Brain microvascular endothelial cell (primary cell): Measurements from ENCODE around the gene ACKR4.
"Not testable (repeated sequence)": the region's sequence is repeated elsewhere in the genome, so short reads cannot be mapped to it uniquely, and the experiment has no call there.

Experiments used
- DNase-seq: peaks from one replicate; pipeline ENCODE4 v3.0.0-alpha.2; 2020
- H3K27ac ChIP-seq: fragments of 250-450 bp; sonication (Bioruptor Pico); 2 replicates; pipeline ENCODE4 v1.5.1; 2020; ENCODE audit warnings: mild to moderate bottlenecking, moderate library complexity
- H3K27me3 ChIP-seq: fragments of 250-450 bp; sonication (Bioruptor Pico); replicated peaks from 2 replicates; pipeline ENCODE4 v1.5.1; 2020; ENCODE audit warnings: mild to moderate bottlenecking
- H3K36me3 ChIP-seq: fragments of 250-450 bp; sonication (Bioruptor Pico); replicated peaks from 2 replicates; pipeline ENCODE4 v1.5.1; 2020; ENCODE audit warnings: mild to moderate bottlenecking
- H3K4me3 ChIP-seq: 2 replicates; pipeline ENCODE4 v1.5.1; 2011; ENCODE audit warnings: low read depth, mild to moderate bottlenecking, control low read depth, low read length, moderate library complexity
- in situ Hi-C: cut with HindIII; loops from 2 replicates; pipeline ENCODE4 v1.10.0; 2017; ENCODE audit warnings: low sequenced_read_pairs, low pct_ligation_motif_present
- TF ChIP-seq, protein P1 (sequence below): IDR thresholded peaks from 2 replicates; pipeline ENCODE4 v1.5.1; 2011; ENCODE audit warnings: low read depth, mild to moderate bottlenecking, moderate library complexity, low read length, control low read depth, inconsistent platforms; ENCODE audit errors: missing control alignments

The ACKR4 gene

DNA sequence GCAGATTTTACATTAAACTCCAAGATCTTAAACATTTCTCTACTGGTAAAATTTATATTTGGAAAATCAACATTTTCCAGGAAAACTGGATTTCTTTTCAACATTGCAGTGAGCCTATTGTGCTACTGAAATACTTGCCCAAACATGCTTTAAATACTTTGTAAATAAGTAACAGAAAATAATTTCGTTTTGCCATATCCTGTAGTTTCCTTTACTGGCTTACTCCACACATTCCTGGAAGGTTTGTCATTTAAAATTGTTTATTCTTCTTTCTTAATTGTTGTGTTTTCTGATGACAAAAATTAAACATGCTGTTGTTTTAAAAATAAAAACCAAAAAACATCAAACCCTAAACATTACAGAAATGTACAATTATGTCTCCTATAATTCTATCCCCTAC lies 40.5 kb downstream of the ACKR4 start:
- TF ChIP-seq, protein P1, sequence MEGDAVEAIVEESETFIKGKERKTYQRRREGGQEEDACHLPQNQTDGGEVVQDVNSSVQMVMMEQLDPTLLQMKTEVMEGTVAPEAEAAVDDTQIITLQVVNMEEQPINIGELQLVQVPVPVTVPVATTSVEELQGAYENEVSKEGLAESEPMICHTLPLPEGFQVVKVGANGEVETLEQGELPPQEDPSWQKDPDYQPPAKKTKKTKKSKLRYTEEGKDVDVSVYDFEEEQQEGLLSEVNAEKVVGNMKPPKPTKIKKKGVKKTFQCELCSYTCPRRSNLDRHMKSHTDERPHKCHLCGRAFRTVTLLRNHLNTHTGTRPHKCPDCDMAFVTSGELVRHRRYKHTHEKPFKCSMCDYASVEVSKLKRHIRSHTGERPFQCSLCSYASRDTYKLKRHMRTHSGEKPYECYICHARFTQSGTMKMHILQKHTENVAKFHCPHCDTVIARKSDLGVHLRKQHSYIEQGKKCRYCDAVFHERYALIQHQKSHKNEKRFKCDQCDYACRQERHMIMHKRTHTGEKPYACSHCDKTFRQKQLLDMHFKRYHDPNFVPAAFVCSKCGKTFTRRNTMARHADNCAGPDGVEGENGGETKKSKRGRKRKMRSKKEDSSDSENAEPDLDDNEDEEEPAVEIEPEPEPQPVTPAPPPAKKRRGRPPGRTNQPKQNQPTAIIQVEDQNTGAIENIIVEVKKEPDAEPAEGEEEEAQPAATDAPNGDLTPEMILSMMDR: no peak
- H3K4me3 ChIP-seq: no peak overlapping the region
- no peaks in the 10 kb centered on the region for H3K36me3 ChIP-seq
- DNase-seq: no peak
- no peak overlapping the region for H3K27ac ChIP-seq
- in situ Hi-C loops: loop anchor here (25.0 kb wide), 1 partner anchor 100 kb away; no protein-coding TSS in a partner anchor
- no peaks in the 10 kb centered on the region for H3K27me3 ChIP-seq

DNA sequence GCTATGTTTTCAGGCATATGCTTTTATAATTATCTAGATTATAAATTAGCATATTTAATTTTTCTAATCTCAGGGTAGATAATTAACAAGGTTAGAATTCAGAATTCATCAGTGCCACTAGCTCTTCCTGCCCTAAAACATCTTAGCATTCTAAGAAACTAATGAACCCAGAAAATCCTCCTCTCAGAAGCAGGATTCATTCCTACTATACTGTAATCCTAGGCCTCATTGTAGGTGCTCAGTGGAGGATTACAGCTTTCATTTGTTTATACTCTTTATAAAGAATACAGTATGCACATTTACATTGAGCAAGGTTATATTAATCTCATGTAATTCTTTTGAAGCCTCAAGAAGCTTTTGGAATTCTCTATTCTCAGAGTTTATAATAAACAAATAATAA lies 41.6 kb downstream of the ACKR4 start:
- H3K4me3 ChIP-seq: no peak overlapping the region
- TF ChIP-seq, protein P1: no peak
- DNase-seq: no peak
- no peaks in the 10 kb centered on the region for H3K27me3 ChIP-seq
- no peak overlapping the region for H3K27ac ChIP-seq
- in situ Hi-C loops: loop anchor here (25.0 kb wide), 1 partner anchor 101 kb away; no protein-coding TSS in a partner anchor
- H3K36me3 ChIP-seq: no peaks in the 10 kb centered on the region

- not testable (repeated sequence) for H3K27me3 ChIP-seq, H3K4me3 ChIP-seq, H3K36me3 ChIP-seq, H3K27ac ChIP-seq, DNase-seq
- in situ Hi-C loops: loop anchor here (25.0 kb wide), 1 partner anchor 104 kb away; no protein-coding TSS in a partner anchor
These were observed 44.4 kb downstream of the ACKR4 start for GRCh38 chr3:132641427-132641826.

GRCh38 chr3:132641837-132642538 lies 44.9 kb downstream of the ACKR4 start:
- no peaks in the 10 kb centered on the region for H3K36me3 ChIP-seq
- H3K27ac ChIP-seq: no peak overlapping the region
- TF ChIP-seq, protein P1: peak; percentile 50
- no peaks in the 10 kb centered on the region for H3K27me3 ChIP-seq
- in situ Hi-C loops: loop anchor here (25.0 kb wide), 1 partner anchor 105 kb away; no protein-coding TSS in a partner anchor
- no peak for DNase-seq
- H3K4me3 ChIP-seq: no peak overlapping the region

DNA sequence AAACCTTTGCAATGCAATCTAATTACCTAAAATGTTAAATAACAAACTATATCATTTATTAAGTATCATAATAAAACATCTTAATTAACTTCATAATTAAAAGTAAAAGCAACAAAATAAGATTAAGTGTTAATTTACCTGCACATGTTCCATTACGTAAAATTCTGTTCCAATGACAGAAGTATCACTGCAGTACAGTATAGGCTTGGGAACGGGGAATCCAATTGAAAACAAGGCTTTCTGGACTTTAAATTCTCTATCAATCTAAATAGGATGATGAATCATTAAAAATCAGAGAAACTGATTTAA lies 45.4 kb downstream of the ACKR4 start:
- in situ Hi-C loops: loop anchor here (25.0 kb wide), 1 partner anchor 105 kb away; no protein-coding TSS in a partner anchor
- no peak for DNase-seq
- Histone ChIP-seq H3K4me3 (no peak overlapping the region), H3K36me3 (no peaks in the 10 kb centered on the region), H3K27ac (no peak overlapping the region), H3K27me3 (no peaks in the 10 kb centered on the region)
- TF ChIP-seq, protein P1: no peak

DNA sequence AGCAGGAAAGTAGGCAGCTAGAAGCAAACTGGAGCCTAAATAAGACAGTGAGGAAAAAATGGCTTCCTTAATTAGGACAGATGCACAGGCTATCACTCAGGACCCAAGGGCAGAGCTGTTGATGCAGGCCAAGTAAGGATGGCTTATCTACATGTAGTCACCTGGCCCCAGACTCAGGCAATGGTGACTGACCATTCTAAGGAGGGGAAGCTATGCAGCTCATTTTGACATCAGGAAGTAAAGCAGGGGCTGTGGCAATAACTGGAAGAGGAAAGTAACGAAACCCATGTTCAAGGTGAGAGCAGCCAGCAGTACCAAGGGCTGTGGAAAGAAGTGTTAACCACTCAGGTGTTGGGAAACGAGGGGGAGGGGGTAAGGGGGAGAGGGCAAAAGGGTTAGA lies 46.3 kb downstream of the ACKR4 start:
- in situ Hi-C loops: loop anchor here (25.0 kb wide), 1 partner anchor 106 kb away; no protein-coding TSS in a partner anchor
- TF ChIP-seq, protein P1: no peak
- Histone ChIP-seq H3K27ac (no peak overlapping the region), H3K4me3 (no peak overlapping the region), H3K27me3 (no peaks in the 10 kb centered on the region), H3K36me3 (no peaks in the 10 kb centered on the region)
- DNase-seq: no peak
